Activated T-cell treated with anti-CD3 and anti-CD28 coated beads, Interleukin-2, amount 50 U/mL, for 48 hours (primary cell): ENCODE results near the gene SPAAR.
"Not testable (repeated sequence)": the region's sequence is repeated elsewhere in the genome, so short reads cannot be mapped to it uniquely, and the experiment has no call there.

Experiments used
- DNase-seq, 2 experiments: peaks; one replicate each; pipeline ENCODE4 v3.0.0-alpha.2; 2020

Gene SPAAR

GRCh38 chr9:35909274-35909673 is at the start of gene SPAAR:
SPAAR (plus strand) TSS chr9:35909490; CDS start chr9:35910464, 974 bp downstream.
- no peak for DNase-seq

GRCh38 chr9:35859990-35860339 is 49.3 kb upstream of the SPAAR start:
- DNase-seq, result no peak

GRCh38 chr9:35861161-35861897 is 48.0 kb upstream of the SPAAR start:
- DNase-seq, result no peak

GRCh38 chr9:35862328-35862727 is 47.0 kb upstream of the SPAAR start:
- no peak for DNase-seq

- no peak for DNase-seq
Observed at GRCh38 chr9:35863583-35863982, 45.7 kb upstream of the SPAAR start.

GRCh38 chr9:35864695-35865255 is 44.5 kb upstream of the SPAAR start:
- DNase-seq, result no peak

- DNase-seq, result no peak
Observed at GRCh38 chr9:35867538-35867937, 41.8 kb upstream of the SPAAR start.

- no peak for DNase-seq
Observed at GRCh38 chr9:35868933-35869332, 40.4 kb upstream of the SPAAR start.

GRCh38 chr9:35869621-35870216 is 39.6 kb upstream of the SPAAR start:
- no peak for DNase-seq

GRCh38 chr9:35870351-35870923 is 38.9 kb upstream of the SPAAR start, which contains the start of gene OR13J1:
OR13J1 (minus strand) TSS chr9:35870401; CDS start chr9:35870401, 0 bp downstream.
- no peak for DNase-seq

- DNase-seq, result no peak
Observed at GRCh38 chr9:35871545-35871944, 37.7 kb upstream of the SPAAR start.

- no peak for DNase-seq
Observed at GRCh38 chr9:35872505-35872904, 36.8 kb upstream of the SPAAR start.

GRCh38 chr9:35882263-35882848 is 26.9 kb upstream of the SPAAR start:
- DNase-seq, result peak; percentile 84 to 86

- DNase-seq, result no peak
Observed at GRCh38 chr9:35882996-35883395, 26.3 kb upstream of the SPAAR start.

GRCh38 chr9:35884908-35885307 is 24.4 kb upstream of the SPAAR start:
- DNase-seq, result not testable (repeated sequence)

GRCh38 chr9:35891646-35892045 is 17.6 kb upstream of the SPAAR start:
- no peak for DNase-seq

GRCh38 chr9:35892051-35892450 is 17.2 kb upstream of the SPAAR start:
- DNase-seq, result no peak

- no peak for DNase-seq
Observed at GRCh38 chr9:35896570-35896969, 12.7 kb upstream of the SPAAR start.

- DNase-seq, result not testable (repeated sequence)
Observed at GRCh38 chr9:35897376-35898099, 11.8 kb upstream of the SPAAR start.

- no peak for DNase-seq
Observed at GRCh38 chr9:35898337-35898736, 11.0 kb upstream of the SPAAR start.

- no peak for DNase-seq
Observed at GRCh38 chr9:35899021-35899420, 10.3 kb upstream of the SPAAR start.

- DNase-seq, result no peak
Observed at GRCh38 chr9:35903049-35903448, 6.2 kb upstream of the SPAAR start.

- DNase-seq, result no peak
Observed at GRCh38 chr9:35904338-35904737, 5.0 kb upstream of the SPAAR start.
